Measurements from ENCODE around the gene ZHX3. TPM values are rescaled to one million over a fixed set of nuclear protein-coding genes. Genes with fewer than 3 reads are reported as not detected.

ZHX3 gene
- total RNA-seq, 4 donors from 2014 or later: 89.3 to 173 (median 156) TPM

- intact Hi-C loops (cut with DNase I): no loop called here
These were observed 112.9 kb downstream of the ZHX3 start for GRCh38 chr20:41204304-41205265.

GRCh38 chr20:41203660-41204059 lies 113.9 kb downstream of the ZHX3 start:
- Histone ChIP-seq H3K9me3 (peaks cover 0 to 9% (median 1%) of the 10 kb centered on the region in 4 donors), H3K27ac (replicated peaks in 1 of 4) (no peak overlapping the region), H3K27me3 (no peaks in the 10 kb centered on the region), H3K4me3 (no peak overlapping the region), H3K4me1 (peaks cover 0 to 5% (median 5%) of the 10 kb centered on the region in 4 donors), H3K36me3 (peaks cover 9 to 56% (median 40%) of the 10 kb centered on the region in 4 donors)
- TF ChIP-seq EP300 (IDR thresholded peaks at IDR 0.05): no peak
- no peak for TF ChIP-seq POLR2AphosphoS5 (IDR thresholded peaks at IDR 0.05)
- no peak for TF ChIP-seq CTCF (IDR thresholded peaks at IDR 0.05)
- no peak for TF ChIP-seq POLR2A (IDR thresholded peaks at IDR 0.05; ENCODE audit: low read depth)
- no peak for DNase-seq (ENCODE audit: extremely low spot score)
- intact Hi-C loops (cut with DNase I): no loop called here
- 100% methylated on average over 4 of the region's 9 CpGs for WGBS

More at GRCh38 chr20:41204304-41205265, 112.9 kb downstream of the ZHX3 start:
- no peak for DNase-seq (ENCODE audit: extremely low spot score)
- no peak for TF ChIP-seq POLR2AphosphoS5 (IDR thresholded peaks at IDR 0.05)
- no peak for TF ChIP-seq EP300 (IDR thresholded peaks at IDR 0.05)
- no peak for TF ChIP-seq POLR2A (IDR thresholded peaks at IDR 0.05; ENCODE audit: low read depth)
- TF ChIP-seq CTCF (IDR thresholded peaks at IDR 0.05): no peak
- no peak overlapping the region for H3K27ac ChIP-seq (replicated peaks in 1 of 4)
- H3K4me1 ChIP-seq: peaks cover 0 to 5% (median 5%) of the 10 kb centered on the region in 4 donors
- no peak overlapping the region for H3K4me3 ChIP-seq
- no peaks in the 10 kb centered on the region for H3K27me3 ChIP-seq
- H3K9me3 ChIP-seq: peaks cover 0 to under 1% (median 0%) of the 10 kb centered on the region in 4 donors
- 87% methylated on average over 8 of the region's 8 CpGs for WGBS
- H3K36me3 ChIP-seq: peaks cover 9 to 51% (median 38%) of the 10 kb centered on the region in 4 donors

GRCh38 chr20:41202426-41202825 lies 115.1 kb downstream of the ZHX3 start:
- Histone ChIP-seq H3K4me3 (no peak overlapping the region), H3K4me1 (peaks cover 0 to 5% (median 5%) of the 10 kb centered on the region in 4 donors), H3K36me3 (peaks cover 9 to 56% (median 40%) of the 10 kb centered on the region in 4 donors), H3K27me3 (no peaks in the 10 kb centered on the region), H3K9me3 (peaks cover 0 to 16% (median 5%) of the 10 kb centered on the region in 4 donors), H3K27ac (replicated peaks in 1 of 4) (no peak overlapping the region)
- 95% methylated on average over 7 of the region's 10 CpGs for WGBS
- no peak for TF ChIP-seq POLR2A (IDR thresholded peaks at IDR 0.05; ENCODE audit: low read depth)
- no peak for TF ChIP-seq CTCF (IDR thresholded peaks at IDR 0.05)
- TF ChIP-seq EP300 (IDR thresholded peaks at IDR 0.05): no peak
- no peak for TF ChIP-seq POLR2AphosphoS5 (IDR thresholded peaks at IDR 0.05)
- intact Hi-C loops (cut with DNase I): no loop called here
- no peak for DNase-seq (ENCODE audit: extremely low spot score)

- intact Hi-C loops (cut with DNase I): no loop called here
- H3K9me3 ChIP-seq: peaks cover 0 to 16% (median 5%) of the 10 kb centered on the region in 4 donors
- H3K4me3 ChIP-seq: no peak overlapping the region
- TF ChIP-seq EP300 (IDR thresholded peaks at IDR 0.05): no peak
- no peak for TF ChIP-seq POLR2A (IDR thresholded peaks at IDR 0.05; ENCODE audit: low read depth)
- no peak for TF ChIP-seq POLR2AphosphoS5 (IDR thresholded peaks at IDR 0.05)
- no peak for TF ChIP-seq CTCF (IDR thresholded peaks at IDR 0.05)
- H3K27ac ChIP-seq (replicated peaks in 1 of 4): no peak overlapping the region
- H3K4me1 ChIP-seq: peaks cover 0 to 5% (median 5%) of the 10 kb centered on the region in 4 donors
- H3K36me3 ChIP-seq: peaks cover 9 to 56% (median 40%) of the 10 kb centered on the region in 4 donors
- no peaks in the 10 kb centered on the region for H3K27me3 ChIP-seq
- no peak for DNase-seq (ENCODE audit: extremely low spot score)
- 90% methylated on average over 5 of the region's 8 CpGs for WGBS
These were observed 115.8 kb downstream of the ZHX3 start for GRCh38 chr20:41201760-41202159.

Data from esophagus muscularis mucosa (tissue), 4 donors.